Activated gamma-delta T cell treated with Interleukin-2 at 50 U/mL for 16 hours (primary cell): Measurements from ENCODE around the gene PPP1R14C.

Experiments
- DNase-seq: peaks from one replicate; pipeline ENCODE4 v3.0.0-alpha.2; 2020

PPP1R14C gene

GRCh38 chr6:150198532-150198931, 55.7 kb downstream of the PPP1R14C start:
- no peak for DNase-seq

- no peak for DNase-seq
Measured at GRCh38 chr6:150199241-150199640, 56.4 kb downstream of the PPP1R14C start.

GRCh38 chr6:150200428-150201100, 57.7 kb downstream of the PPP1R14C start:
- DNase-seq = no peak

- no peak for DNase-seq
Measured at GRCh38 chr6:150201285-150201684, 58.4 kb downstream of the PPP1R14C start.

- DNase-seq = no peak
Measured at GRCh38 chr6:150201772-150202329, 59.0 kb downstream of the PPP1R14C start.

- DNase-seq = no peak
Measured at GRCh38 chr6:150202404-150202803, 59.6 kb downstream of the PPP1R14C start.

GRCh38 chr6:150202934-150203333, 60.1 kb downstream of the PPP1R14C start:
- DNase-seq = no peak

- DNase-seq = no peak
Measured at GRCh38 chr6:150203378-150203777, 60.5 kb downstream of the PPP1R14C start.

GRCh38 chr6:150203871-150204545, 61.2 kb downstream of the PPP1R14C start:
- no peak for DNase-seq

GRCh38 chr6:150204705-150205472, 62.0 kb downstream of the PPP1R14C start:
- no peak for DNase-seq

GRCh38 chr6:150207931-150208570, 65.2 kb downstream of the PPP1R14C start:
- DNase-seq = no peak

GRCh38 chr6:150208611-150209352, 65.9 kb downstream of the PPP1R14C start:
- DNase-seq = no peak

GRCh38 chr6:150209415-150209814, 66.6 kb downstream of the PPP1R14C start:
- no peak for DNase-seq

GRCh38 chr6:150211700-150212511, 69.1 kb downstream of the PPP1R14C start:
- no peak for DNase-seq

- no peak for DNase-seq
Measured at GRCh38 chr6:150212778-150213177, 69.9 kb downstream of the PPP1R14C start.

- DNase-seq = no peak
Measured at GRCh38 chr6:150213301-150213700, 70.5 kb downstream of the PPP1R14C start.

- no peak for DNase-seq
Measured at GRCh38 chr6:150214310-150214709, 71.5 kb downstream of the PPP1R14C start.

GRCh38 chr6:150220634-150221551, 78.0 kb downstream of the PPP1R14C start:
- no peak for DNase-seq

- no peak for DNase-seq
Measured at GRCh38 chr6:150224820-150225219, 82.0 kb downstream of the PPP1R14C start.

GRCh38 chr6:150227281-150227680, 84.4 kb downstream of the PPP1R14C start:
- DNase-seq = no peak
